Activated T-cell treated with anti-CD3 and anti-CD28 coated beads for 1 hour (primary cell): ENCODE results near the gene IL1RAPL1.

Experiments used
- DNase-seq: peaks from one replicate; pipeline ENCODE4 v3.0.0-alpha.2; 2020; ENCODE audit warnings: low read depth

The IL1RAPL1 gene

DNA sequence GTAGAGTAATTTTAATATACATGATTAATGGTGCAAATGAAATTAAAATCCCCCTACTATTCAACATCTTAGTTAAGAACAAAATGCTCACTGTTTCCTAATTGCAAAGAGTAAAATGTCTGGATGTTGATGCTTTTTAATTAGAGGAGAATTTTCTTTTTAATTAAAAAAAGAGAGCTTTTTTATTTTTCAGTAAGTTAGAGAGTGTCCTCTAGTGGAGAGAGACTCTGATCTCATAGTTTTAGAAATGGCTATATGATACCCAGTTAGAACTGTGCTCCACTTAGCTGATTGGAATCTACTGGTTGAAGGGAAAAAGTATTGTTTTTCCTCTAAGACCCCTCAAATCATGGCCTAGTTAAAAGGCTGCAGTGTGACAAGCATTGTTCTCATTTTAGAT lies 1316.1 kb downstream of the IL1RAPL1 start:
- DNase-seq, result no peak

DNA sequence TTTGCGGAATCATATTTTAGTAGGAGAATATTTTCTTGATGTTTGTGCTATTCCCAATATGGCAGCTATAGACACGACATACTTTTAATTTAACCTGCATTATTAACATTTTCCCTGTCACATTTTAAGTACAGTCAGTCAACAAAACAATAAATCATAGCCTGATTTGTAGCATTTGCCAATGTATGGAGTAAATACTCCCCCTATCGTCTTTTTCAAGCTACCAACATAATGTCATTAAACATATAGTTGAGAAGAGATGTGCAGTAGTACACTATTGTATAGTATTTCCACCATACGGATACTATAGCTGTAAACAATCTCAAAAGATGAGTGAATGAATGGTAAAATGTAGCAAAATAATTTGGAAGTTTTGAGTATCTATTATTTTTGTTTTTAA lies 1324.4 kb downstream of the IL1RAPL1 start:
- no peak for DNase-seq

DNA sequence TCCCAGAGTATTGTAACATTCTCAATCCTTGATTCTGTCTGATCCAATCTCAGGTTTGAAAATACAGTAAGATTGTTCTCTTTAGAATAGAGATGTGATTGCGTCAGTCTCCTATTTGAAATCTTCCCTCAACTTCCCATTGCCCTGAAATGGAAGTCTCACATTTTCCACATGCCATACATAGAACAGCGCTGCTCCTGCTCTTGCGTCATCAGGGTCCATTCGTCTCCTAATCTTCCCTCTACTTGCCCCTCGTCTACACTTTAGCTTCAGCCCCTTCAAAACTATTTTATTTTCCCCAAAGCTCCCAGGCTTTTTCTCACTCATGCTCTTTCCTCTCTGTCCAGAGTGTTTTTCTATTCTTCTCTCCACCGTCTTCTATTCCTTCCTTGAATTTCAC lies 1326.4 kb downstream of the IL1RAPL1 start:
- DNase-seq, result no peak

- DNase-seq, result no peak
Observed at GRCh38 chrX:29922607-29923006, 1335.4 kb downstream of the IL1RAPL1 start.

- no peak for DNase-seq
Observed at GRCh38 chrX:29926056-29926455, 1338.8 kb downstream of the IL1RAPL1 start.

- DNase-seq, result no peak
Observed at GRCh38 chrX:29926659-29927058, 1339.4 kb downstream of the IL1RAPL1 start.

- DNase-seq, result no peak
Observed at GRCh38 chrX:29935455-29935854, 1348.2 kb downstream of the IL1RAPL1 start.

DNA sequence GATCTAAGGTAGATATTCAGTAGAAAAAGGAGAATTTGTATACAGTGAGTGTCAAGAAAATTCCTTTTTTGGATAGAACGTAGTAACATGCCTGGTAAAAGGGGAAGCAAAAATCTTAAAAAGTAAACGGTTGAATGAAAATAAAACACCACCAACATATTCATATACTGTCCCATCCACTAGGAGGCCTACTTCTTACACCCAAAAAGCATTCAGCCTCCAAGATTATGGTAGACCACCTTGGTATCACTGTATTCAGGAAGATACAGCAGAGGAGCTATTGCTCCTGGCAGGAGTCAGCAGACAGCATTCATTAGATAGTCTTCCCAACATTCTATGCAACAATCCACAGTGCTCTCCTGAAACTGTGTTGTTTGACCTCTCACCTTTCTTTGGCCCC lies 1353.5 kb downstream of the IL1RAPL1 start:
- DNase-seq, result no peak

DNA sequence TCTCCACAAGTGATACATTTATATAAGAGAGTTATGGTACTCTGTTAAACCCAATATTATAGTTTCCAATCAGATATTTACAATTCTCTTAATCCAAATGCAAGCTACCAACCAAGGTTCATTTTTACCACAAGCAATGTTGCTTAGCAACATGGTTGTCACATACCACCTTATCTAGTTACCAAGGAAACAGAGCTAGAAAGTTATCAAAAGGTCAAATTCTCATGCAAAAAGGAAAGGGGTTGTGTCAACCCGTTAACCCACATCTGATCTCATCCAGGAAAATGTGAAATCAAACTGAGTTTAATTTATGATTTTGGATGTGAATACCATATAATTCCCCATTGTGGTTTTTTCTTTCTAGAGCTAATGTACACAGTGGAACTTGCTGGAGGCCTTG lies 1354.0 kb downstream of the IL1RAPL1 start:
- no peak for DNase-seq

- no peak for DNase-seq
Observed at GRCh38 chrX:29947225-29947624, 1360.0 kb downstream of the IL1RAPL1 start.

GRCh38 chrX:29948653-29949052 lies 1361.4 kb downstream of the IL1RAPL1 start:
- DNase-seq, result no peak

DNA sequence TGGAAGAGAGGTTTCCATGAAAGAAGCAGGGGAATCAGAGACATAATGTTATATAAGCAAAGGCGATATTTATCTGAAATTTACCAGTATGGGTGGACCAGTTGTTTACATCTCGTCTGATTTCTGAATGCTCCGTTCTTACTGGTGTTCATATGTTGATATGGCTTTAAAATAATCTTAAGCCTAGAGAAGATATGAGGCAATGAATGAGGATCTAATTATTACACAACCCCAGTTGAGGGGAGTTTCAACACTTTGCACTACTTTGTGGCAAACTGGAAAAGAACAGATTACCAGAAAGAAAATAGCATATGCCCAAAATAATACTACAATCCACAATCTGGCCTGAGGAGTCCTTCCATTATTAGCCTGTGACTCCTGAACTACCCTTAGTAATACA lies 1364.8 kb downstream of the IL1RAPL1 start:
- DNase-seq, result no peak

GRCh38 chrX:29962061-29962460 lies 1374.8 kb downstream of the IL1RAPL1 start:
- no peak for DNase-seq

- DNase-seq, result no peak
Observed at GRCh38 chrX:29965634-29966033, 1378.4 kb downstream of the IL1RAPL1 start.

DNA sequence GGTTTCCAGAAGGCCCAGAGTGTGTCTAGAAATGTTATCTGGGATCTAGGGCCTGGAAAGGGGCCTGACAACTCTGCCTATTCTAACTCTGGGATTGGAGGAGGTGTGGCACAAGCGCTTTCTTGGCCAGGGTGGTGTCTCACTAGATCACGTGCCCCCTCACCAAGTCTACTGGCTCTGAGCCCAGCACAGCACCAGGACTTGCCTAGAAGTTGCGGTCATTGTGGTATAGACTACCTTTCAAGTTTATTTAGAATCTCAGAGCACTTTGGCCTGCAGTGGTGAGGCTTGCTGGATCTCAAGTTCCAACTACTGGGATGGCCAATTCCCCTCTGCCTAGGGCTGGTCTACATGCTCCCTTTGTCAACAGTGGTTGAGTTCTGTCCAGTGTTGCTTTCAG lies 1404.8 kb downstream of the IL1RAPL1 start:
- no peak for DNase-seq

- no peak for DNase-seq
Observed at GRCh38 chrX:30005813-30006212, 1418.6 kb downstream of the IL1RAPL1 start.
